ENCODE measurements around the gene N4BP2L2.
A peak's percentile ranks its signal among the peaks of the same experiment; 100 is the strongest.

Gene N4BP2L2

DNA sequence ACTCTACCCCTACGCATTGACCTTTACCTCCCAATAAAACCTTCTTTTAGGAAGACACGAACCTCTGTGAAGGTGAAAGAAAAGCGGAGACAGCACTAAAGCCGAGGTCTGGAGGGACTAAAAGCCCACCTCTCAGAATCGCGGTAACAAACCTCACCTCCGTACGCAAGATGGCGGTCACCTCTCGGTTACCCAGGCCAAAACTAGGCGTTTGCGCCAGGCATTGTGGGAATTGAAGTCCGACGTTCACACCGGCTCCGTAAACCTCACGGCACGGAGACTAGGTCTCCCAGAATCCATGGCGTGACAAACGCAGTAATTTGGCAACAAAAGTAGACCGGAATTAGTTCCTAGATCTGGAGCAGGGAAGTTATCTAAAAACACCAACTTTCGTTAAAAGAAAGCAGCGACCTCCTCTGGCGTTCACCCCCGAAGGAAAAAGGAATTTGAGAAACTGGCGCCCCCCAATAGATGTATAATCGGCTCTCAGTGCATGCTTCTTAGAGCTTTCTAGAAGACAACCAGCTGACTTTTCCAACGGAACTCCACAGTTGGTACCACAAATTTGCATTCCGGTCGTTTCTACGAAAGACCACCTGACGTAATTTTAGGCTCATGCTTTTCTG lies at the start of gene N4BP2L2:
N4BP2L2 (minus strand) TSS at position 175 of the 626 bp plus-strand sequence. CDS start 1,768 bp downstream, outside the sequence.
- TF ChIP-seq, protein P1, sequence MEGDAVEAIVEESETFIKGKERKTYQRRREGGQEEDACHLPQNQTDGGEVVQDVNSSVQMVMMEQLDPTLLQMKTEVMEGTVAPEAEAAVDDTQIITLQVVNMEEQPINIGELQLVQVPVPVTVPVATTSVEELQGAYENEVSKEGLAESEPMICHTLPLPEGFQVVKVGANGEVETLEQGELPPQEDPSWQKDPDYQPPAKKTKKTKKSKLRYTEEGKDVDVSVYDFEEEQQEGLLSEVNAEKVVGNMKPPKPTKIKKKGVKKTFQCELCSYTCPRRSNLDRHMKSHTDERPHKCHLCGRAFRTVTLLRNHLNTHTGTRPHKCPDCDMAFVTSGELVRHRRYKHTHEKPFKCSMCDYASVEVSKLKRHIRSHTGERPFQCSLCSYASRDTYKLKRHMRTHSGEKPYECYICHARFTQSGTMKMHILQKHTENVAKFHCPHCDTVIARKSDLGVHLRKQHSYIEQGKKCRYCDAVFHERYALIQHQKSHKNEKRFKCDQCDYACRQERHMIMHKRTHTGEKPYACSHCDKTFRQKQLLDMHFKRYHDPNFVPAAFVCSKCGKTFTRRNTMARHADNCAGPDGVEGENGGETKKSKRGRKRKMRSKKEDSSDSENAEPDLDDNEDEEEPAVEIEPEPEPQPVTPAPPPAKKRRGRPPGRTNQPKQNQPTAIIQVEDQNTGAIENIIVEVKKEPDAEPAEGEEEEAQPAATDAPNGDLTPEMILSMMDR (IDR thresholded peaks at IDR 0.05; ENCODE audit: insufficient read depth, low read length, missing control alignments): no peak
- ChIA-PET CTCF (interaction anchor here (0.6 to 2.1 kb wide), 9 partner anchors 8 to 292 kb away, joined by 3 to 9 read pairs (median 3); partner anchors contain the start of genes BRCA2 and ZAR1L), POLR2A (interaction anchor here (0.6 kb wide), 1 partner anchor 24 kb away, joined by 3 read pairs; no protein-coding TSS in a partner anchor)
- peak within 1 kb of the TSS; percentile 98 for H3K4me3 ChIP-seq (ENCODE audit: low read depth, low read length)
- DNase-seq (ENCODE audit: low read depth, low spot score): peak; percentile 85

DNA sequence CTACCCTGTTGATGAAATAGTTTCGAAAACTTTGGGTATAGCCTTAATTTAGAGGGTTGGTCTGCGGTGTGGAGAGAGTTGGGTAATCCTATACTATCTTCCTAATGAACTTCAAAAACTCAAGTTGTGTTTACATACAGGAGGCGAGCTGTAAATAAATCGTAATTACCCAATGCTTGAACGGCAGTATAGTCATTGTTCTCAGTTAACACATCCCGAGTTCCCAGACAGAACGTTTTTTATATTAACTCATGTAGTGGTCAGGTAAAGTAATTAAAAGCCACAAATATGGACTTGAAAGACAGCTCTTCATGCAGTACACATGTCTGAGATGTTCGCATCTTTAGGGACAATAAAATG lies 49.2 kb upstream of the N4BP2L2 start:
- TF ChIP-seq, protein P1 (IDR thresholded peaks at IDR 0.05; ENCODE audit: insufficient read depth, low read length, missing control alignments): no peak
- ChIA-PET POLR2A (interaction anchor here (0.9 to 1.0 kb wide), 2 partner anchors 715 to 955 kb away, joined by 3 read pairs; no protein-coding TSS in a partner anchor), CTCF (interaction anchor here (0.8 to 3.4 kb wide), 19 partner anchors 14 to 1136 kb away, joined by 3 to 50 read pairs (median 6); no protein-coding TSS in a partner anchor)
- H3K4me3 ChIP-seq (ENCODE audit: low read depth, low read length): peak overlapping the region; percentile 85
- DNase-seq (ENCODE audit: low read depth, low spot score): no peak

DNA sequence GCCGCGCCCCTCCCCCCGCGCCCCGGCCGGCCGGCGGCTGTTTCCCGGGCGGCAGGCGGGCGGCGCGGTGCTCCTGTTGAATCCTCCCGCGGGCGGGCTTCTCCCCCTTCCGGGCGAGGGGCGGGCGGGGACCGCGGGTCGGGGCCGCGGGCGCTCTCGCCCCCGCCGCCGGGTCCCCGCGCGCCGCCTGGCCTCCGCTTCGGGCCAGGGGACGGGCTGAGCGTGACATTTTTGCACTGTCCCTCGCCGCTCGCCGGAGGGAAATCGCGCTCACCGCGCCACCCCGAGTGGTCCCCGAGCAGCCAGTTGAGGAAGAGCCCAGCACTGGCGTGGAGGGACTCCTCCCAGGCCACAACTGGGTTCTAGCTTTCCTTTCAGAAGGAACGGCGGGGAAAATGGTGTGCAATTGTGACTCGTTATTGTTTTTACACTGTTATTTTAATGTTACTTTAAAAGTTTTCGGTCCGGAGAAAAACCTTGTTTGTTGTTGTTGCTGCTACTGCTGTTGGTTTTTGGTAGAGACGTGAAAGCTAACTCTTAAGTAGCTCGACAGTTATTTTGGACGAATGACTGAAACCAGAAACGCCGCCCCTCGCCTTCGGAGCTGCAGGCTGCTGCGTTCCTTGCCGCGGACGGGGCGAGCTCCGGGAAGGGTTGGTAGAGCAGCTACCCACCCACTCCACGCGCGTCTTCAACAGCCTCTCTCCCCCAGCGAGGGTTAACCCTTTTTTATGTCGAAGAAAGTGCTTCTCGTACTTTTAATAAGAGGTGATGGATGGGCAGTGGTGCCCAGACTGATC lies 48.6 kb upstream of the N4BP2L2 start:
- peak overlapping the region; percentile 85 for H3K4me3 ChIP-seq (ENCODE audit: low read depth, low read length)
- DNase-seq (ENCODE audit: low read depth, low spot score): no peak
- TF ChIP-seq, protein P1 (IDR thresholded peaks at IDR 0.05; ENCODE audit: insufficient read depth, low read length, missing control alignments): no peak
- ChIA-PET CTCF (interaction anchor here (0.8 to 3.4 kb wide), 19 partner anchors 14 to 1137 kb away, joined by 3 to 50 read pairs (median 6); no protein-coding TSS in a partner anchor), POLR2A (interaction anchor here (0.9 to 1.2 kb wide), 3 partner anchors 324 to 955 kb away, joined by 3 to 4 read pairs (median 3); no protein-coding TSS in a partner anchor)

DNA sequence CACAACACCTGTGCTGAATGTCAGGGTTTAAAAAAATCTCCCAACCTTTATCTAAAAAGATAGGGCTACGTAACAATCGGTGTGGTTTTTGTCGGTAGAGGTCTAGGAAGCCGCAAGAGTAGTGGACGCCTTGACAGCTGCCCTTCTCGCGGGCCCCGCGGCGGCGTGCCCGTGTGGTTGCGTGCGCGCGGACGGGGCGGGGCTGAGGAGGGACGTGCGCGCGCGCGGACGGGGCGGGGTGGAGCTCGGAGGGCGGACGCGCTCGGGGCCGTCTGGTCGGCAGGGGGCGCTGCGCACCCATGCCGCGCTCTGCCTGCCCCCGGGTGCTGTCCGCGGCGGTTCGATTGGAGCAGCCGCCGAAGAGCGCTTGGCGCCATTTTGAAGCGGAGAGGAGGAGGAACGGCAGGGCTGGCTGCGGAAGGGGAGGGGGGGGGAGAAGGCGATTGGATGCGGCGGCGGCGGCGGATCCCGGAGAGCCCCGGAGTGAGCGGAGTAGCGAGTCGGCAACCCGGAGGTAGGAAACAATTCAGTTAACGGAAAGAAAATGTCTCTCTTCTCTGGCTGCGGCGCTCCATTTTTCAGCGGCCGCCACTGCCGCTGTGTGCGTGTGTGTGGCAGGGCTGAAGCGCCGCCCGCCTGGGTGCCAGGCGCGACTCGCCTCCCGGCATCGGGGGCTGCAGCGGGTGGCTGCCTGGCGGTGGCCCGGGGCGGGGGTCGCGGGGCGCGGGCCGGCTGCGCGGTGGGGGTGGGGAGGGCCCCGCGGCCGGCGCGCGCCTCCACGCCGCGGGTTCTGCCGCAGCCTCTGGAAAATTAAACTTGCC lies 47.7 kb upstream of the N4BP2L2 start, which contains the start of gene PDS5B:
PDS5B (plus strand) TSS at position 373 of the 821 bp plus-strand sequence. CDS start 62,321 bp downstream, outside the sequence.
- DNase-seq (ENCODE audit: low read depth, low spot score): peak; percentile 51
- CTCF ChIA-PET: interaction anchor here (0.6 to 8.2 kb wide), 33 partner anchors 10 to 1237 kb away, joined by 3 to 154 read pairs (median 4); no protein-coding TSS in a partner anchor
- POLR2A ChIA-PET: interaction anchor here (1.2 kb wide), 1 partner anchor 325 kb away, joined by 4 read pairs; no protein-coding TSS in a partner anchor
- TF ChIP-seq, protein P1 (IDR thresholded peaks at IDR 0.05; ENCODE audit: insufficient read depth, low read length, missing control alignments): peak; percentile 80
- peak within 1 kb of the TSS; percentile 85 for H3K4me3 ChIP-seq (ENCODE audit: low read depth, low read length)

DNA sequence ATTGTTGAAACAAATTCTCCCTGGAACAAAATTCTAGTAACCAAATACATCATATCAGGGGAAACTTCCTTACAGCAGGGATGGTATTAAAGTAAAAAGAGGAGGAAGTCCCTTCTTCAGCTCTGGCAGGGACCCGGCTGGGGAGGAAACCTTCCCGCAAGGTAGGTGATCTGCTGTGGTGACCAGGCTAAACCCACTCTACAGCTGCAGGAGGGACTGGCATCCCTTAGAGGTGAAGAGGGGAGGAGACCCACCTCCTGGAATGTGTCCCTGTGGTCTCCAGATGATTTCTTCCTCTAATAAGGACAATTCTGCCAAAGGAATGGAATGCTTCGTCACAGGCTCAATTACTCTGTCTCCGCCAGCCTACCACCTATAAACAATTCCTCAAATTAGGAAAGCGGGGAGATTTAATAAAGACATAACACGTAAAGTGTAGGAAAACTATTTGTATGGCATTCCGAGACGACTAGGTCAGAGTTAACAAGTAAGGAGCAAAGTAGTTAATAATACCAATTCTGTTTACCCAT lies 47.0 kb upstream of the N4BP2L2 start:
- no peak for DNase-seq (ENCODE audit: low read depth, low spot score)
- ChIA-PET POLR2A (interaction anchor here (1.2 kb wide), 1 partner anchor 326 kb away, joined by 4 read pairs; no protein-coding TSS in a partner anchor), CTCF (interaction anchor here (0.6 to 8.2 kb wide), 27 partner anchors 11 to 1237 kb away, joined by 3 to 154 read pairs (median 4); no protein-coding TSS in a partner anchor)
- peak overlapping the region; percentile 57 for H3K4me3 ChIP-seq (ENCODE audit: low read depth, low read length)
- TF ChIP-seq, protein P1 (IDR thresholded peaks at IDR 0.05; ENCODE audit: insufficient read depth, low read length, missing control alignments): no peak

Measured in AG04449 (cell line).